Ovary (tissue), 3 donors: ENCODE results near the gene CA10.

Experiments used
- POLR2A ChIP-seq: fragments of 450-650 bp; IDR thresholded peaks from one replicate; pipeline ENCODE4 v1.6.1; 2017; ENCODE audit warnings: antibody characterized with exemption, mild to moderate bottlenecking, moderate library complexity
- TF ChIP-seq, protein P1 (sequence below), 3 donors: fragments of 450-650 bp in 2 of 3; fragments of 200-600 bp in 1 of 3; IDR thresholded peaks; one replicate each; pipeline versions ENCODE4 v1.5.1 to v1.8.0; 2016 to 2022; ENCODE audit warnings: antibody characterized with exemption in 3 of 3, mild to moderate bottlenecking in 1 of 3
- donor health status: DM: no; HTN: no; CAD: no.

DNA sequence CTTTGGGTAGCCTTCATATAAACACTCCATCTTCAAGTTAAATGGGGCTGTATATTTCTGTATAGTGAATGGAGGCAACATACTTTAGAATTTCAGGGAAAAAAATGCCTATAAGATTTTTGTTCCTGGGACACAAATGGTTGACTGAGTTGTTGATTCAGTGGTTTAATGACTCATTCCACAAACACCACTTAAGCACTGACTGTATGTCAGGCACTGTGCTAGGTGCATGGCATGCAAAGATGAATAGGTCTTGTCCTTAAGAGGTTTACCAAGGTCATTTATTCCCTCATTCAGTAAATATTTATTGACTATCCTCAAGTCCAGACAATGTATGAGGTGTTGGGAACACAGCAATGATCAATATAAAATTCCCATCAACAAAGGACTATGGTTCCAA is 417.1 kb downstream of the CA10 start:
- TF ChIP-seq, protein P1, sequence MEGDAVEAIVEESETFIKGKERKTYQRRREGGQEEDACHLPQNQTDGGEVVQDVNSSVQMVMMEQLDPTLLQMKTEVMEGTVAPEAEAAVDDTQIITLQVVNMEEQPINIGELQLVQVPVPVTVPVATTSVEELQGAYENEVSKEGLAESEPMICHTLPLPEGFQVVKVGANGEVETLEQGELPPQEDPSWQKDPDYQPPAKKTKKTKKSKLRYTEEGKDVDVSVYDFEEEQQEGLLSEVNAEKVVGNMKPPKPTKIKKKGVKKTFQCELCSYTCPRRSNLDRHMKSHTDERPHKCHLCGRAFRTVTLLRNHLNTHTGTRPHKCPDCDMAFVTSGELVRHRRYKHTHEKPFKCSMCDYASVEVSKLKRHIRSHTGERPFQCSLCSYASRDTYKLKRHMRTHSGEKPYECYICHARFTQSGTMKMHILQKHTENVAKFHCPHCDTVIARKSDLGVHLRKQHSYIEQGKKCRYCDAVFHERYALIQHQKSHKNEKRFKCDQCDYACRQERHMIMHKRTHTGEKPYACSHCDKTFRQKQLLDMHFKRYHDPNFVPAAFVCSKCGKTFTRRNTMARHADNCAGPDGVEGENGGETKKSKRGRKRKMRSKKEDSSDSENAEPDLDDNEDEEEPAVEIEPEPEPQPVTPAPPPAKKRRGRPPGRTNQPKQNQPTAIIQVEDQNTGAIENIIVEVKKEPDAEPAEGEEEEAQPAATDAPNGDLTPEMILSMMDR (IDR thresholded peaks at IDR 0.05): no peak
- TF ChIP-seq POLR2A: no peak
